ENCODE results near the gene FAM83G. TPM values are rescaled to one million over a fixed set of nuclear protein-coding genes. Genes with fewer than 3 reads are reported as not detected.
"Not testable (repeated sequence)": the region's sequence is repeated elsewhere in the genome, so short reads cannot be mapped to it uniquely, and the experiment has no call there.

The FAM83G gene
- total and polyA plus RNA-seq, 4 donors: 2.2 to 11.9 (median 7.5) TPM

- 92% methylated on average over 4 of the region's 4 CpGs for WGBS, 2 donors
- no peak for ATAC-seq (ENCODE audit: insufficient read depth, low FRiP score)
- TF ChIP-seq CTCF (IDR thresholded peaks at IDR 0.05; ENCODE audit: control extremely low read depth, extremely low read depth): no peak
- Histone ChIP-seq H3K27ac (ENCODE audit: low read depth in 1 of 2, low read length in 1 of 2) (no peak overlapping the region), H3K36me3 (ENCODE audit: control insufficient read depth in 4 of 4, insufficient read depth in 4 of 4, low read length in 4 of 4) (no peaks in the 10 kb centered on the region), H3K9ac (ENCODE audit: insufficient read depth in 1 of 2, low read length in 2 of 2) (no peak overlapping the region), H3K4me1 (ENCODE audit: control insufficient read depth in 5 of 5, insufficient read depth in 5 of 5, low read length in 5 of 5) (peaks cover 0 to 13% (median 0%) of the 10 kb centered on the region in 5 donors), H3K4me3 (no peak overlapping the region), H3K9me3 (ENCODE audit: control insufficient read depth in 4 of 4, insufficient read depth in 3 of 4, low read length in 3 of 4) (no peaks in the 10 kb centered on the region), H3K27me3 (ENCODE audit: control insufficient read depth in 3 of 3, insufficient read depth in 3 of 3, low read length in 2 of 3) (no peaks in the 10 kb centered on the region)
- no peak for DNase-seq
Observed at GRCh38 chr17:18957831-18958230, 46.7 kb downstream of the FAM83G start.

- no peak for ATAC-seq (ENCODE audit: insufficient read depth, low FRiP score)
- TF ChIP-seq CTCF (IDR thresholded peaks at IDR 0.05; ENCODE audit: control extremely low read depth, extremely low read depth): no peak
- Histone ChIP-seq H3K4me1 (ENCODE audit: control insufficient read depth in 5 of 5, insufficient read depth in 5 of 5, low read length in 5 of 5) (peaks cover 0 to 8% (median 0%) of the 10 kb centered on the region in 5 donors), H3K9ac (ENCODE audit: insufficient read depth in 1 of 2, low read length in 2 of 2) (no peak overlapping the region), H3K4me3 (no peak overlapping the region), H3K36me3 (ENCODE audit: control insufficient read depth in 4 of 4, insufficient read depth in 4 of 4, low read length in 4 of 4) (no peaks in the 10 kb centered on the region), H3K27me3 (ENCODE audit: control insufficient read depth in 3 of 3, insufficient read depth in 3 of 3, low read length in 2 of 3) (no peaks in the 10 kb centered on the region), H3K27ac (ENCODE audit: low read depth in 1 of 2, low read length in 1 of 2) (no peak overlapping the region), H3K9me3 (ENCODE audit: control insufficient read depth in 4 of 4, insufficient read depth in 3 of 4, low read length in 3 of 4) (no peaks in the 10 kb centered on the region)
- WGBS, 2 donors: 93% methylated on average over 3 of the region's 3 CpGs
- DNase-seq: no peak
Observed at GRCh38 chr17:18956581-18956980, 48.0 kb downstream of the FAM83G start.

DNA sequence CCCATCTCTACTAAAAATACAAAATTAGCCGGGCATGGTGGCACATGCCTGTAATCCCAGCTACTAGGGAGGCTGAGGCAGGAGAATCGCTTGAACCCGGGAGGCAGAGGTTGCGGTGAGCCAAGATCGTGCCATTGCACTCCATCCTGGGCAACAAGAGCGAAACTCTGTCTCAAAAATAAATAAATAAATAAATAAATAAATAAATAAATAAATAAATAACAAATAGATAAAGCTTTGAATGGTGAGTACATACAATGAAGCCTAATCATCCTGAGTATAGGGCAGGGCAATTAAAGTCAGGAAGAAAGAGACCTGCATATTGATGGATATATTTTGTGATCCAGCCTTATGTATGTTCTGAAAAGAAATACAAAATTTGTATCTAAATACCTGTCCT, 48.5 kb downstream of the FAM83G start:
- H3K9ac ChIP-seq (ENCODE audit: insufficient read depth in 1 of 2, low read length in 2 of 2); H3K4me3 ChIP-seq; H3K9me3 ChIP-seq (ENCODE audit: control insufficient read depth in 4 of 4, insufficient read depth in 3 of 4, low read length in 3 of 4); ATAC-seq (ENCODE audit: insufficient read depth, low FRiP score); DNase-seq; H3K27ac ChIP-seq (ENCODE audit: low read depth in 1 of 2, low read length in 1 of 2); H3K4me1 ChIP-seq (ENCODE audit: control insufficient read depth in 5 of 5, insufficient read depth in 5 of 5, low read length in 5 of 5); H3K36me3 ChIP-seq (ENCODE audit: control insufficient read depth in 4 of 4, insufficient read depth in 4 of 4, low read length in 4 of 4); H3K27me3 ChIP-seq (ENCODE audit: control insufficient read depth in 3 of 3, insufficient read depth in 3 of 3, low read length in 2 of 3): not testable (repeated sequence)
- 96 to 98% methylated on average over 5 to 6 of the region's 6 CpGs for WGBS, 2 donors

GRCh38 chr17:18955009-18955408, 49.6 kb downstream of the FAM83G start:
- Histone ChIP-seq H3K9me3 (ENCODE audit: control insufficient read depth in 4 of 4, insufficient read depth in 3 of 4, low read length in 3 of 4) (no peaks in the 10 kb centered on the region), H3K27me3 (ENCODE audit: control insufficient read depth in 3 of 3, insufficient read depth in 3 of 3, low read length in 2 of 3) (no peaks in the 10 kb centered on the region), H3K36me3 (ENCODE audit: control insufficient read depth in 4 of 4, insufficient read depth in 4 of 4, low read length in 4 of 4) (no peaks in the 10 kb centered on the region), H3K27ac (ENCODE audit: low read depth in 1 of 2, low read length in 1 of 2) (no peak overlapping the region), H3K4me1 (ENCODE audit: control insufficient read depth in 5 of 5, insufficient read depth in 5 of 5, low read length in 5 of 5) (peaks cover 0 to 13% (median 4%) of the 10 kb centered on the region in 5 donors), H3K9ac (ENCODE audit: insufficient read depth in 1 of 2, low read length in 2 of 2) (no peak overlapping the region), H3K4me3 (no peak overlapping the region)
- ATAC-seq (ENCODE audit: insufficient read depth, low FRiP score) (no peak), DNase-seq (no peak)
- WGBS, 2 donors: 94 to 98% methylated on average over 6 of the region's 6 CpGs
- no peak for TF ChIP-seq CTCF (IDR thresholded peaks at IDR 0.05; ENCODE audit: control extremely low read depth, extremely low read depth)
